HepG2 (cell line): Measurements from ENCODE around the gene TGIF1. TPM values are rescaled to one million over a fixed set of nuclear protein-coding genes. Genes with fewer than 3 reads are reported as not detected.

Experiments
- FOXP1 ChIP-seq, 2 experiments: fragments of 450-650 bp in 1 of 2; IDR thresholded peaks; 2 replicates each; pipeline ENCODE4 v1.6.1; 2017 to 2018; ENCODE audit warnings: antibody characterized with exemption in 1 of 2
- HDAC1 ChIP-seq: sonication (generic); formaldehyde crosslinking; IDR thresholded peaks from 2 replicates; pipeline ENCODE4 v1.5.1; 2020; ENCODE audit warnings: mild to moderate bottlenecking, missing genetic modification reagents
- HMG20A ChIP-seq: IDR thresholded peaks from 2 replicates; pipeline ENCODE4 v1.6.1; 2016; ENCODE audit warnings: borderline replicate concordance
- HMGXB3 ChIP-seq: sonication (generic); formaldehyde crosslinking; IDR thresholded peaks from 2 replicates; pipeline ENCODE4 v1.4.0; 2020; ENCODE audit warnings: missing genetic modification reagents, borderline replicate concordance
- MXD4 ChIP-seq: IDR thresholded peaks from 2 replicates; pipeline ENCODE4 v1.6.1; 2016; ENCODE audit warnings: mild to moderate bottlenecking, missing biosample characterization, missing genetic modification reagents
- ONECUT2 ChIP-seq: sonication (generic); formaldehyde crosslinking; IDR thresholded peaks from 2 replicates; pipeline ENCODE4 v1.4.0; 2020; ENCODE audit warnings: missing genetic modification reagents
- USF2 ChIP-seq, 2 experiments: sonication (generic) in 1 of 2; formaldehyde crosslinking in 1 of 2; IDR thresholded peaks; 2 replicates each; pipeline versions ENCODE4 v1.5.1 to v1.6.1; 2011 to 2020; ENCODE audit warnings: borderline replicate concordance in 1 of 2, low read depth in 1 of 2, low read length in 1 of 2, mild to moderate bottlenecking in 1 of 2, missing genetic modification reagents in 1 of 2, moderate library complexity in 1 of 2
- ZNF672 ChIP-seq: sonication (generic); formaldehyde crosslinking; IDR thresholded peaks from 2 replicates; pipeline ENCODE4 v1.8.1; 2022; ENCODE audit warnings: missing genetic modification reagents
- ZNF749 ChIP-seq: sonication (generic); formaldehyde crosslinking; IDR thresholded peaks from 2 replicates; pipeline ENCODE4 v1.8.0; 2022; ENCODE audit warnings: mild to moderate bottlenecking, missing genetic modification reagents, moderate library complexity, borderline replicate concordance
- polyA plus RNA-seq, 8 experiments: library from polyadenylated mRNA; depleted of rRNA in 3 of 8; stranded (reverse) in 7 of 8; unstranded in 1 of 8; fragments of >200 nt; fragmentation: Illumina TruSeq in 4 of 8; extraction: Trizol in 4 of 8; gene quantifications; 2 replicates each; pipeline versions ENCODE4 v1.2.1 to v1.2.3, GENCODE V29; 2011 to 2016; ENCODE audit warnings: low read depth in 4 of 8, missing spikeins in 1 of 8, mixed read lengths in 1 of 8; ENCODE audit not compliant: insufficient read depth in 1 of 8
- total RNA-seq, 5 experiments: library from RNA; depleted of rRNA; stranded (reverse); fragments of >200 nt; fragmentation: Illumina TruSeq; extraction: Trizol; gene quantifications; 2 replicates each; pipeline ENCODE4 v1.2.3, GENCODE V29; 2016; ENCODE audit warnings: low read depth in 1 of 5
- TF ChIP-seq, protein P1 (sequence below): IDR thresholded peaks from 2 replicates; pipeline ENCODE4 v1.6.1; 2012; ENCODE audit warnings: low read length, improper control_type of control experiment
- TF ChIP-seq, protein P2 (sequence below): IDR thresholded peaks from 2 replicates; pipeline ENCODE4 v1.6.1; 2016
- TF ChIP-seq, protein P3 (sequence below): sonication (generic); formaldehyde crosslinking; IDR thresholded peaks from 2 replicates; pipeline ENCODE4 v1.4.0; 2020; ENCODE audit warnings: missing genetic modification reagents

TGIF1 gene
- total and polyA plus RNA-seq, 2 of the 13 experiments (the other 11 are each of a cell fraction or from before 2014, with no cell fraction given): 50.0 to 76.1 TPM

- no peak for TF ChIP-seq ZNF672 (CRISPR knock-in tag)
- TF ChIP-seq ZNF749: 0 out of 2 replicates have a peak, but pooled peaks have one; percentile 48
- TF ChIP-seq HDAC1 (CRISPR knock-in tag): peak; percentile 94
- peak; percentile 60; the same call in 1 of the 2 replicates for TF ChIP-seq HMGXB3 (CRISPR knock-in tag)
- TF ChIP-seq, protein P1, sequence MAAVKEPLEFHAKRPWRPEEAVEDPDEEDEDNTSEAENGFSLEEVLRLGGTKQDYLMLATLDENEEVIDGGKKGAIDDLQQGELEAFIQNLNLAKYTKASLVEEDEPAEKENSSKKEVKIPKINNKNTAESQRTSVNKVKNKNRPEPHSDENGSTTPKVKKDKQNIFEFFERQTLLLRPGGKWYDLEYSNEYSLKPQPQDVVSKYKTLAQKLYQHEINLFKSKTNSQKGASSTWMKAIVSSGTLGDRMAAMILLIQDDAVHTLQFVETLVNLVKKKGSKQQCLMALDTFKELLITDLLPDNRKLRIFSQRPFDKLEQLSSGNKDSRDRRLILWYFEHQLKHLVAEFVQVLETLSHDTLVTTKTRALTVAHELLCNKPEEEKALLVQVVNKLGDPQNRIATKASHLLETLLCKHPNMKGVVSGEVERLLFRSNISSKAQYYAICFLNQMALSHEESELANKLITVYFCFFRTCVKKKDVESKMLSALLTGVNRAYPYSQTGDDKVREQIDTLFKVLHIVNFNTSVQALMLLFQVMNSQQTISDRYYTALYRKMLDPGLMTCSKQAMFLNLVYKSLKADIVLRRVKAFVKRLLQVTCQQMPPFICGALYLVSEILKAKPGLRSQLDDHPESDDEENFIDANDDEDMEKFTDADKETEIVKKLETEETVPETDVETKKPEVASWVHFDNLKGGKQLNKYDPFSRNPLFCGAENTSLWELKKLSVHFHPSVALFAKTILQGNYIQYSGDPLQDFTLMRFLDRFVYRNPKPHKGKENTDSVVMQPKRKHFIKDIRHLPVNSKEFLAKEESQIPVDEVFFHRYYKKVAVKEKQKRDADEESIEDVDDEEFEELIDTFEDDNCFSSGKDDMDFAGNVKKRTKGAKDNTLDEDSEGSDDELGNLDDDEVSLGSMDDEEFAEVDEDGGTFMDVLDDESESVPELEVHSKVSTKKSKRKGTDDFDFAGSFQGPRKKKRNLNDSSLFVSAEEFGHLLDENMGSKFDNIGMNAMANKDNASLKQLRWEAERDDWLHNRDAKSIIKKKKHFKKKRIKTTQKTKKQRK: no peak
- TF ChIP-seq FOXP1 (IDR thresholded peaks at IDR 0.05): no peak
- TF ChIP-seq FOXP1 (CRISPR knock-in tag; IDR thresholded peaks at IDR 0.05): peak; percentile 56
- TF ChIP-seq MXD4 (CRISPR knock-in tag): peak; percentile 87
- TF ChIP-seq HMG20A: peak; percentile 66; the same call in 1 of the 2 replicates
- TF ChIP-seq, protein P2, sequence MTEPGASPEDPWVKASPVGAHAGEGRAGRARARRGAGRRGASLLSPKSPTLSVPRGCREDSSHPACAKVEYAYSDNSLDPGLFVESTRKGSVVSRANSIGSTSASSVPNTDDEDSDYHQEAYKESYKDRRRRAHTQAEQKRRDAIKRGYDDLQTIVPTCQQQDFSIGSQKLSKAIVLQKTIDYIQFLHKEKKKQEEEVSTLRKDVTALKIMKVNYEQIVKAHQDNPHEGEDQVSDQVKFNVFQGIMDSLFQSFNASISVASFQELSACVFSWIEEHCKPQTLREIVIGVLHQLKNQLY (CRISPR knock-in tag): 0 out of 2 replicates have a peak, but pooled peaks have one; percentile 51
- no peak for TF ChIP-seq USF2 (IDR thresholded peaks at IDR 0.05; ENCODE audit: low read depth, low read length)
- TF ChIP-seq USF2 (CRISPR knock-in tag; IDR thresholded peaks at IDR 0.05; ENCODE audit: borderline replicate concordance): no peak
- no peak for TF ChIP-seq ONECUT2 (CRISPR knock-in tag)
- TF ChIP-seq, protein P3, sequence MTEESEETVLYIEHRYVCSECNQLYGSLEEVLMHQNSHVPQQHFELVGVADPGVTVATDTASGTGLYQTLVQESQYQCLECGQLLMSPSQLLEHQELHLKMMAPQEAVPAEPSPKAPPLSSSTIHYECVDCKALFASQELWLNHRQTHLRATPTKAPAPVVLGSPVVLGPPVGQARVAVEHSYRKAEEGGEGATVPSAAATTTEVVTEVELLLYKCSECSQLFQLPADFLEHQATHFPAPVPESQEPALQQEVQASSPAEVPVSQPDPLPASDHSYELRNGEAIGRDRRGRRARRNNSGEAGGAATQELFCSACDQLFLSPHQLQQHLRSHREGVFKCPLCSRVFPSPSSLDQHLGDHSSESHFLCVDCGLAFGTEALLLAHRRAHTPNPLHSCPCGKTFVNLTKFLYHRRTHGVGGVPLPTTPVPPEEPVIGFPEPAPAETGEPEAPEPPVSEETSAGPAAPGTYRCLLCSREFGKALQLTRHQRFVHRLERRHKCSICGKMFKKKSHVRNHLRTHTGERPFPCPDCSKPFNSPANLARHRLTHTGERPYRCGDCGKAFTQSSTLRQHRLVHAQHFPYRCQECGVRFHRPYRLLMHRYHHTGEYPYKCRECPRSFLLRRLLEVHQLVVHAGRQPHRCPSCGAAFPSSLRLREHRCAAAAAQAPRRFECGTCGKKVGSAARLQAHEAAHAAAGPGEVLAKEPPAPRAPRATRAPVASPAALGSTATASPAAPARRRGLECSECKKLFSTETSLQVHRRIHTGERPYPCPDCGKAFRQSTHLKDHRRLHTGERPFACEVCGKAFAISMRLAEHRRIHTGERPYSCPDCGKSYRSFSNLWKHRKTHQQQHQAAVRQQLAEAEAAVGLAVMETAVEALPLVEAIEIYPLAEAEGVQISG (CRISPR knock-in tag): peak; percentile 83
These were observed 1.8 kb upstream of the TGIF1 start (continued) for GRCh38 chr18:3447895-3448837.
